ENCODE data around the gene IQCC.

IQCC gene

GRCh38 chr1:32247452-32247851 lies 42.0 kb downstream of the IQCC start:
- Histone ChIP-seq H3K27me3 (ENCODE audit: control insufficient read depth, insufficient read depth, low read length) (no peaks in the 10 kb centered on the region), H3K27ac (ENCODE audit: low read depth, low read length) (no peak overlapping the region), H3K36me3 (ENCODE audit: control insufficient read depth, insufficient read depth, low read length) (no peaks in the 10 kb centered on the region), H3K9me3 (ENCODE audit: control insufficient read depth, insufficient read depth, low read depth, low read length) (no peaks in the 10 kb centered on the region), H3K9ac (ENCODE audit: low read length) (no peak overlapping the region), H3K4me3 (ENCODE audit: low read depth, low read length) (no peak overlapping the region), H3K4me1 (ENCODE audit: control insufficient read depth, insufficient read depth, low read length) (peaks cover 26% of the 10 kb centered on the region)

GRCh38 chr1:32247983-32248889 lies 42.8 kb downstream of the IQCC start:
- Histone ChIP-seq H3K9ac (ENCODE audit: low read length) (no peak overlapping the region), H3K27me3 (ENCODE audit: control insufficient read depth, insufficient read depth, low read length) (no peaks in the 10 kb centered on the region), H3K4me1 (ENCODE audit: control insufficient read depth, insufficient read depth, low read length) (peaks cover 23% of the 10 kb centered on the region)

DNA sequence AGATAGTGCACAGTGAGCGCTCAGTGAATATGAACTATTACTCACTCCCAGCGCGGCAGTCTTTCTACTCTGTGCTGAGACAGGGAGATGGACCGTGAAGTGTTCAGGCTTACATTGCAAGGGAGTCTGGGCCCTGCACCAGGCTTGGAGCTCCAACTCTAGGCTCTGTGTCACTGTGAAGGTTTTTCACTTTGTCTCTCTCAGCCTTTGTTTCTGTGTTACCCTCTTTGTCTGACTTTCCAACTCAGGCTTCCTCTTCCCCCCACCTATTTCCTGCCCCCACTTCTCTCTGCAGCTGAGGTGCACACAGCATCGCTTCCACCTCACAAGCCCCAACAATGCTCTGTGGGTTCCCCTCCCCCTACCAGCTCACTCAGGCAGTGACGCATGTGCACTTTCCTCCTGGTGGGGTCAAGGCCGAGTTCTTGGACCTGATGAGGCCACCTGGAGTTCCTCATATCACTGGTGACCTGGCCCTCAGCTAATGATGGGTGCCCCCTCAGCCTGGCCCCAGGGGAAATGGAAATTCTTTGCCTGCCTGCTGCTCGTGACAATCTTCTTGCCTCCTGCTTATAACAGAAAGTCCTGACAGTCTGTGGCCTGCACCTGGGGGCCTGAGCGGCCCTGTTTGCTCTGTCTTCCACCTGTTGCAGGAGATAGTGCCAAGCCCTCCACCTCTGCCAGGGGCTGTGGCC lies 44.5 kb downstream of the IQCC start:
- peaks cover 23% of the 10 kb centered on the region for H3K4me1 ChIP-seq (ENCODE audit: control insufficient read depth, insufficient read depth, low read length)
- H3K4me3 ChIP-seq (ENCODE audit: low read depth, low read length): no peak overlapping the region
- no peak overlapping the region for H3K27ac ChIP-seq (ENCODE audit: low read depth, low read length)
- H3K27me3 ChIP-seq (ENCODE audit: control insufficient read depth, insufficient read depth, low read length): no peaks in the 10 kb centered on the region
- no peak overlapping the region for H3K9ac ChIP-seq (ENCODE audit: low read length)
- H3K36me3 ChIP-seq (ENCODE audit: control insufficient read depth, insufficient read depth, low read length): no peaks in the 10 kb centered on the region
- H3K9me3 ChIP-seq (ENCODE audit: control insufficient read depth, insufficient read depth, low read depth, low read length): no peaks in the 10 kb centered on the region

More at GRCh38 chr1:32247983-32248889, 42.8 kb downstream of the IQCC start:
- Histone ChIP-seq H3K4me3 (ENCODE audit: low read depth, low read length) (peak overlapping the region; percentile 42), H3K36me3 (ENCODE audit: control insufficient read depth, insufficient read depth, low read length) (no peaks in the 10 kb centered on the region), H3K9me3 (ENCODE audit: control insufficient read depth, insufficient read depth, low read depth, low read length) (no peaks in the 10 kb centered on the region), H3K27ac (ENCODE audit: low read depth, low read length) (no peak overlapping the region)

GRCh38 chr1:32250893-32251716 lies 45.6 kb downstream of the IQCC start, which contains the start of gene LCK:
TSS of gene LCK (plus strand) at chr1:32251265. CDS start at chr1:32274330, 23,065 bp downstream.
- no peak within 1 kb of the TSS for H3K27ac ChIP-seq (ENCODE audit: low read depth, low read length)
- peaks cover 23% of the 10 kb centered on the region for H3K4me1 ChIP-seq (ENCODE audit: control insufficient read depth, insufficient read depth, low read length)
- no peaks in the 10 kb centered on the region for H3K27me3 ChIP-seq (ENCODE audit: control insufficient read depth, insufficient read depth, low read length)
- H3K9me3 ChIP-seq (ENCODE audit: control insufficient read depth, insufficient read depth, low read depth, low read length): no peaks in the 10 kb centered on the region
- no peak within 1 kb of the TSS for H3K9ac ChIP-seq (ENCODE audit: low read length)
- no peaks in the 10 kb centered on the region for H3K36me3 ChIP-seq (ENCODE audit: control insufficient read depth, insufficient read depth, low read length)
- H3K4me3 ChIP-seq (ENCODE audit: low read depth, low read length): no peak within 1 kb of the TSS

GRCh38 chr1:32255072-32256071 lies 49.9 kb downstream of the IQCC start:
- Histone ChIP-seq H3K4me3 (ENCODE audit: low read depth, low read length) (no peak overlapping the region), H3K27me3 (ENCODE audit: control insufficient read depth, insufficient read depth, low read length) (no peaks in the 10 kb centered on the region), H3K36me3 (ENCODE audit: control insufficient read depth, insufficient read depth, low read length) (no peaks in the 10 kb centered on the region), H3K9me3 (ENCODE audit: control insufficient read depth, insufficient read depth, low read depth, low read length) (no peaks in the 10 kb centered on the region), H3K27ac (ENCODE audit: low read depth, low read length) (no peak overlapping the region), H3K4me1 (ENCODE audit: control insufficient read depth, insufficient read depth, low read length) (peaks cover 14% of the 10 kb centered on the region), H3K9ac (ENCODE audit: low read length) (no peak overlapping the region)

- Histone ChIP-seq H3K4me1 (ENCODE audit: control insufficient read depth, insufficient read depth, low read length) (peaks cover 5% of the 10 kb centered on the region; the same call in 1 of the 2 replicates), H3K36me3 (ENCODE audit: control insufficient read depth, insufficient read depth, low read length) (no peaks in the 10 kb centered on the region), H3K27me3 (ENCODE audit: control insufficient read depth, insufficient read depth, low read length) (no peaks in the 10 kb centered on the region), H3K4me3 (ENCODE audit: low read depth, low read length) (no peak overlapping the region), H3K9ac (ENCODE audit: low read length) (no peak overlapping the region), H3K9me3 (ENCODE audit: control insufficient read depth, insufficient read depth, low read depth, low read length) (no peaks in the 10 kb centered on the region), H3K27ac (ENCODE audit: low read depth, low read length) (no peak overlapping the region)
These were observed 51.2 kb downstream of the IQCC start for GRCh38 chr1:32256473-32257226.

GRCh38 chr1:32257227-32257508 lies 51.7 kb downstream of the IQCC start:
- no peaks in the 10 kb centered on the region for H3K9me3 ChIP-seq (ENCODE audit: control insufficient read depth, insufficient read depth, low read depth, low read length)
- H3K4me1 ChIP-seq (ENCODE audit: control insufficient read depth, insufficient read depth, low read length): peaks cover 3% of the 10 kb centered on the region; the same call in 1 of the 2 replicates
- H3K27me3 ChIP-seq (ENCODE audit: control insufficient read depth, insufficient read depth, low read length): no peaks in the 10 kb centered on the region
- no peak overlapping the region for H3K4me3 ChIP-seq (ENCODE audit: low read depth, low read length)
- no peaks in the 10 kb centered on the region for H3K36me3 ChIP-seq (ENCODE audit: control insufficient read depth, insufficient read depth, low read length)
- no peak overlapping the region for H3K9ac ChIP-seq (ENCODE audit: low read length)
- no peak overlapping the region for H3K27ac ChIP-seq (ENCODE audit: low read depth, low read length)

All from HUES6 (cell line).